ENCODE data around the gene CPNE9.
"Not testable (repeated sequence)": the region's sequence is repeated elsewhere in the genome, so short reads cannot be mapped to it uniquely, and the experiment has no call there.

Gene CPNE9

GRCh38 chr3:9749645-9750555 lies 46.3 kb downstream of the CPNE9 start, which contains the start of gene OGG1:
Gene OGG1 (plus strand): TSS chr3:9749952. CDS start chr3:9750287, 335 bp downstream.
- peak; percentile 92 for DNase-seq

GRCh38 chr3:9750556-9751411 lies 47.2 kb downstream of the CPNE9 start:
- DNase-seq = no peak

GRCh38 chr3:9754678-9755077 lies 51.0 kb downstream of the CPNE9 start:
- no peak for DNase-seq

GRCh38 chr3:9757427-9757826 lies 53.8 kb downstream of the CPNE9 start:
- DNase-seq = no peak

GRCh38 chr3:9760779-9761505 lies 57.3 kb downstream of the CPNE9 start:
- no peak for DNase-seq

- no peak for DNase-seq
These were observed 58.3 kb downstream of the CPNE9 start for GRCh38 chr3:9761919-9762318.

- DNase-seq = no peak
These were observed 59.2 kb downstream of the CPNE9 start for GRCh38 chr3:9762871-9763270.

GRCh38 chr3:9765865-9766264 lies 62.2 kb downstream of the CPNE9 start:
- no peak for DNase-seq

- no peak for DNase-seq
These were observed 63.8 kb downstream of the CPNE9 start for GRCh38 chr3:9767418-9767817.

- no peak for DNase-seq
These were observed 64.6 kb downstream of the CPNE9 start for GRCh38 chr3:9768141-9768775.

- DNase-seq = no peak
These were observed 65.4 kb downstream of the CPNE9 start for GRCh38 chr3:9769012-9769411.

GRCh38 chr3:9769426-9770275 lies 66.0 kb downstream of the CPNE9 start, which contains the start of gene CAMK1:
Gene CAMK1 (minus strand): TSS chr3:9769947. CDS start chr3:9767749, 2,198 bp downstream.
- DNase-seq = no peak

GRCh38 chr3:9770276-9770812 lies 66.7 kb downstream of the CPNE9 start:
- DNase-seq = no peak

GRCh38 chr3:9771007-9771406 lies 67.4 kb downstream of the CPNE9 start:
- DNase-seq = not testable (repeated sequence)

- no peak for DNase-seq
These were observed 73.5 kb downstream of the CPNE9 start for GRCh38 chr3:9776896-9777693.

GRCh38 chr3:9777694-9778021 lies 74.0 kb downstream of the CPNE9 start:
- DNase-seq = no peak

GRCh38 chr3:9778143-9779074 lies 74.8 kb downstream of the CPNE9 start:
- no peak for DNase-seq

- no peak for DNase-seq
These were observed 75.5 kb downstream of the CPNE9 start for GRCh38 chr3:9779075-9779593.
